DMS153 treated with DMSO at 0.1 percent for 48 hours (cell line): ENCODE results near the gene SLC39A7.

Experiments
- DNase-seq: peaks from one replicate; lab custom pipeline; 2025; ENCODE audit not compliant: unreplicated experiment; lab: John Stamatoyannopoulos, UW

Gene SLC39A7

GRCh38 chr6:33169291-33170175 is 31.1 kb upstream of the SLC39A7 start:
- no peak for DNase-seq

DNA sequence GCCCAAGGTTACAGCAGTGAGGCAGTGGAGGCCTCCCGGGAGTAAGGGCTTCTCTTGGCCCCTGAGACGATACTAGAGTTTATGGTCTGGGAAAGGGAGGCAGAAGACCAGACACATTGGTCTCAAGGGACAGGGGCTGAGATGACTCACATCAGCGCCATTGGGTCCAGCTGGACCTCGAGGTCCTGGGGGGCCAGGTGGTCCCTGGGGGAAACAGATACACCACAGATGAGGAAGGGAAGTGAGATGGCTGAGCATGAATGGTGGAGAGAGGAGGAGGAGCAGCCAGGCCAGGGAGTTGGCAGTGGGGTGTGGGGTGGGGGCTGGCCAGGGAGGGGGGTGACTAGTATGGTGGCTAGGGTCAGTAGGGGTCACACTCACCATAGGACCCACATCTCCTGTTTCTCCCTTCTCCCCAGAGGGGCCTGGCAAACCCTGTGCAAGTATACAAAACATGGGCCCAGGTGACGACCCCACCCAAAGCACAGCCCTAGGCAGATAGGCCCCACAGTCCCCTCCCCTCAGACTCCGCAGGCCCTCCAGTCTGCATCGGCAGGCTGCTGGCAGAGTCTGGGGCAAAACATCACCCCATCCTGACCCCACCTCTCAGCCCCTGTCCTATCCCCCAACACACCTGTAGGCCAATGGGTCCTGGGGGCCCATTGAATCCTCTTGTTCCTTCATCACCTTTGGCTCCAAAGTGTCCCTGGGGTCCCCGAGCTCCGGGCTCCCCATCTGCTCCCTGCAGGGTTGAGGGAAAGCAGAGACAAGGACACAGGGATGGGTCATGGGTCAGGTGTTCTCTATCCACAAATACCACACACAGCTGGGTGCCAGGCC is 30.3 kb upstream of the SLC39A7 start:
- no peak for DNase-seq

DNA sequence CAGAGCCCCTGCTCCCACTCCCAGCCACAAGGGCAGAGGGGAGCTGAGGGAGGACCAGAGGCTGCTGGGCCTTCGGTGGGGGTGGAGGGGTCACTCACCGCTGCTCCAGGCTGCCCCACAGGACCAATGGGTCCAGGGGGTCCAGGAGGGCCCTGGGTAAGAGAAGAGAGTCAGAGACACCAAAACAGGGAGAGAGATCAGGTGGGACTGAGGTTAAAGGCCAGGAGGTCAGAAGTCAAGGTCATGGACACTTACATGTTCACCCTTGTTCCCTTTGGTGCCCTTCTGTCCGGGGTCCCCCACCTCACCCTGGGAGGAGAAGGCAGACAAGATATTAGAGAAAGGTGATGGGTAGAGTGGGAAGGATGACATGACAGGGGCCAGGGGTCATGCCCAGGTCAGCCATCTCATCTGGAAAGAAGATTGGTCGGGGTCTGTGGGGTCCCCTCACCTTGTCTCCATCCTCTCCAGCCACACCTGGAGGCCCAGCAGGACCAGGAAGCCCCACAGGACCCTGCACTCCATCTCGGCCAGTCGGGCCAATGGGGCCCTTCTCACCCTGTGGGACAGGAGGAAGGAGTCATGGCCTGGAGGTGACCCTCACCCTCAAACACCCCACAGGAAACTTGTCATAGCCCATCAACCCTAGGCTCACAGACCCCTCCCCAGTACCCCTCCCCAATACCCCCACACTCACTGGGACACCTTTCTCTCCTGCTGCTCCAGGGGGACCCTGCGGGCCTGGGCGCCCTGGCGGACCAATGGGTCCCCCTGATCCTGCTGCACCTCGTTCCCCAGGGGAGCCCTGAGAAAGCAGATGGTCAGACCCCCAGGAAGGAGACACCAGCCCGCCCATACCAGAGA is 29.4 kb upstream of the SLC39A7 start:
- no peak for DNase-seq

DNA sequence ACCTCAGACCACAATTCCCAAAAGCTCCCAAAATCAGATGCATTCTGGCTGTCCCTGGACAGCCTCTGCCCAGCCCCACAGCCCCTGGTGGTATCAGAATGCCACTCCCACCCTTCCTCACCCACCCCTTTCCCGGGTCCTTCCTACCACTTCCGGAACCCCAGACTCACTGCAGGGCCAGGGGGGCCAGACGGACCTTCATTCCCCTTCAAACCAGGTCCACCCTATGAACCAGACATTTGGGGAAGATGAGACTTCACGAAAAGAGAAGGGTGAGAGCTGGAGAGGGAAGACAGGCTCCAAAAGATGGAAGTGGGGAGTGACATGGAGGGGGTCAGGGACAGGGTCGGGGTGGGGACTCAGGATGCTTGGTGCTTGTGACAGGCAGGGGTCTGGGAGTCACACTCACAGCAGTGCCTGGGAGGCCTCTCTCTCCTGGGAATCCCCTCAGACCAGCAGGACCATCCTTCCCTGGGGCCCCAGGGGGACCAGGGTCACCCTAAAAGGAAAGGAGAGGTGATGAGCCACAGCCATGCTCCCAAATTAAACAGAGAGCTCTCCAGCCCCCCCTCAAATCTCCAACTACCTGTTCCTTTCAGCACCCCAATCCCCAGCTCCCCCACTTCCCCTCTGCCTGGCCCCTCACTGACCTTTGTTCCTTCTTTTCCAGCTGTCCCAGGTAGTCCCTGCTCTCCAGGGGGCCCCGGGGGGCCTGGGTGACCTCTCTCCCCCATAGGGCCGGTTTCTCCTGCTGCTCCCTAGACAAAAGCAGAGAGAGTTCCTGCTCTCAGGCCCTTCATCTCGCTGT is 28.6 kb upstream of the SLC39A7 start:
- no peak for DNase-seq

DNA sequence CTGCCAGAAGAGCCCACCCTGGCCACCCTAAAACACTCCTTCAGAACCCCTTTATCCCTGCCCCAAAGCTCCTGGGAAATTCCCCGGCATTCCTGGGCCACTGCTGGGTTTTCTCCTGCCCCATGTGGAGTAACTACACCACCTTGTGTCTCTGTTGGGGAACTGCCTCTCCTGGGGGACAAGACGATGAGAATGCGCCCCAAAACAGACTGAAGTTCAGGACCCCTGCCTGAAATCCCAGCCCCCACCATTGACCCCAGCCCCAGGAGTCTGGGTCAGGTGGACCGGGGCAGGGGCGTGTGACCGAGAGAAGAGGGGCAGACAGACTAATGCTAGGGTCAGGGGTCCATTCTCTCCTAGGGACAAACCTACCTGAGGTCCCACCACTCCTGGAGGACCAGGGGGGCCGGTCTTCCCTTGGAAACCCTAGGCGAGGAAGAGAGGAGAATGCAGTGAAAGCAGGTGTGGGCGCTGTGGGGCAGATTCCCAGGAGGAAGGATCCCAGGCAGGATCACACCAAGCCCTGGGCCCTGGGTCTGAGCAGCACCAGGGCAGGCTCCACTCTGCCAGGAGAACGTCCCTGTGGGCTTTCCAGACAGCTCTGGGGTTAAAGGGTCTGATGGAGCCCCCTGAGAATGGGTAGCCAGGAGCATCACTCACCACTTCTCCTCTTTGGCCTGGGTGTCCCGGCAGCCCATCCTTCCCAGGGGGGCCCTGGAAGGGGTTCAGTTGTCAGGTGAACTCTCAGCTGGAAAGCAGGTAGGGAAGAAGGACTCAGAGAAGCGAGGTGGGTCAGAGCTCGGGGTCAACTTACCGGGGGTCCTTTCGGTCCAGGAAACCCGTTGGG is 27.8 kb upstream of the SLC39A7 start:
- no peak for DNase-seq

DNA sequence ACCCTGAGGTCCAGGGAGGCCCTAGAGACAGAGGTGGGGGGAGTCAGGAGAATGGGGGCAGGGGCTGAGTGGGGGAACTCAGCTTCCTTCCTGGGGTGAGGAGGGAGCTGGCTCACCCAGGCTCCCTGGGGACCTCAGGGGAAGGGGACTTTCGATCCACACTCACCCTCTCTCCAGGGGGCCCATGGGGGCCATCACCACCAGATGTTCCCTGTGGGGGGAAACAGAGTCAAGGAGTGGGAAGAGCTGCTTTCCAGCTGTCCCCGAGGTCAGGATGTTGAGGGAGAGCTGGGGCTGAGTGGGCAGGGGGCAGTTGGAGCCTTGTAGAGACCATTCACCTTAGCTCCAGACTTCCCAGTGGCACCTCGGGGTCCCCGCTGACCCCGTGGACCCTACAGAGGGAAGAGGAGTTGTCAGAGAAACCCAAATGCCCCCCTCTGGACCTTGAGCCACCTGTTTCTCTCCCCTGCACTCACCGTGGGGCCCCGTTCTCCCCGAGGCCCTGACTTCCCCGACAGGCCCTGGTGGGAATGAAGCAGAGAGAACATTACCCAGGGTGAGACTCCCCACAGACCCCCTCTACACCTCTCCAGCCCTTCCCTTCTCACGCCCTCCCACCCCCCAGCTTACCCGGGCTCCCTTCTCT is 27.0 kb upstream of the SLC39A7 start:
- DNase-seq: no peak

- DNase-seq: no peak
These were observed 25.9 kb upstream of the SLC39A7 start for GRCh38 chr6:33174784-33175183.

- no peak for DNase-seq
These were observed 25.1 kb upstream of the SLC39A7 start for GRCh38 chr6:33175436-33176069.

DNA sequence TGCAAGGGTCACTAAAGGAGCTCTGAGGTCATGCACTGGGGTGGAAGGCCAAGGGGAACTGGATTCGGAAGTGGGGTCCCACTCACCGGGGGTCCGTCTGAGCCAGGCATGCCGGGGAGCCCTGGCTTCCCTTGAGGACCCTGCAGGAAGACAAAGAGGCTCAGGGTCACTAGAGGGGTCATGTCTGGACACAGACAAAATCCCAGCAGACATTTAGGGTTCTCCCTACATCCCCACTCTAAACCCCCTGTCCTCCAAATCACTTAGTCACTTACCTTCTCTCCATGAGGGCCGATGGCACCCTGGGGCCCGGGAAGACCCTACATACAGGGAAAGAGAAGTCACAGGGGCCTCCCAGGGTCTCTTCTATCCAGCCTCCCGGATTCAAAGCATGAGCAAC is 23.8 kb upstream of the SLC39A7 start:
- no peak for DNase-seq

GRCh38 chr6:33177552-33178446 is 22.9 kb upstream of the SLC39A7 start:
- no peak for DNase-seq

DNA sequence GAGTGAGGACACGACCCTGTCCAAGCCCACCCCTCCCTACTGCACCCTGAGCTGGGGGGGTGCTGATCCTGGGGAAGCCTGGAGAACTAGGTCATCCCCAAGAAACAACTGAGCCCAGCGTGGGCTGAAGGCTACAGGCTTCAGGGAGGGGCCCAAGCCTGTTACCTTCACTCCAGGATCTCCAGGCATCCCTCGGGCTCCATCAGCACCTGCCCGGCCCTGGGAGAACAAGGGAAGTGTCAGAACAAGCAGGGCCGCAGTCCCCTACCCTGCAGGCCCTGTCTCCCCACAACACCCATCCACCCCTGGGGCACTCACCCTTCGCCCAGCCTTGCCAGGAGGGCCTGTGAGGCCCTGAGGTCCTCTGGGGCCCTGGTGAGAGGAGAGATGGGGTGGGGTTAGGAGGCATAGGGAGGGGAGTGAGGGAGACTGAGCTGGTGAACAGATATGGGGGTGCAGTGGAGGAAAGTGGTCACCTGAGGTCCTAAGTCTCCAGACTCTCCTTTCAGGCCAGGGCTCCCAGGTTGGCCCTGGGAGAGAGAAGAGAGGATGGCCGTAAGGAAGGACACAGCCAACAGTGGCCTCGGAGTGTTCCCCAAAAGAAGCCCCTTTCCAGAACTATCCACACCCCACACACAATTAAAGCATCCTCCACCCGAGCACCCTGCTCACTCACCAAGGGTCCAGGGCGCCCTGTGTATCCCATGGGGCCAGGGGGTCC is 21.8 kb upstream of the SLC39A7 start:
- DNase-seq: no peak

DNA sequence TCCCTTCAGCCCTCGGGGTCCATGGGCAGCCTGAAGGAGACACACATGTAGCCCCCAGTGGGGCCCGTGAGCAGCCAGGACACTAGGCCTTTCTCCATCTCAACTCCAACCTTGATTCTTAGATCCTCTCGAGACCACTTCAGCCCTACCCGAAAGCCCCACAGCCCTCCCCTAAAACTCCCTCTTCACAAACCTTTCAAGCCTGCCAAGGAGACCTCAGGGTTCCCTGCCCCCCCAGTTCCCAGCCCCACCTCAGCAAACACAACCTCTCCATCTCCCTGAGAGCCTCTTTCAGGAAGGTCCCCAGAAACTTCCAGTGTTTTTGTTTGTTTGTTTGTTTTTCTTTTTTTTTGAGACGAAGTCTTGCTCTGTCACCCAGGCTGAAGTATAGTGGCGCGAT is 19.5 kb upstream of the SLC39A7 start:
- no peak for DNase-seq

- DNase-seq: no peak
These were observed 17.5 kb upstream of the SLC39A7 start for GRCh38 chr6:33183071-33183683.

DNA sequence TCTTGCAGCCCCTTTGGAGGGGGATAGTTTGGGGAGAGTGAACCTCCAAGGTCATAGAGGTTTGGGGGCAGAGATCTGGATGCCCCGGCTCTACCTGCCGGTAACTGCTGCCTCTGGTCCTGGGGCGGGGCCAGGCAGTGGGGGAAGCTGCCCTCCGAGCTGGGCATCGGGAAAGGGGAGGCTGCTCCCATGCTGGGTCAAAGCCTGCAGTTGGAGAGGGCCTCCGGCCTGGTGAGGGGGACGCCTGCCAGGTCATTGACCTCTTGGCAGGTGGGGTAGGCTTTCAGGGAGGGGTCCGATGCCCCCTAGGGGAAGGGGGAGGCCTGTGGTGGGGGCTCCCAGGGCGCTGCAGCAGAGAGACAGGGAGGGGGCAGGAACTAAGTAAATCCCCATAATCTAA is 15.5 kb upstream of the SLC39A7 start:
- no peak for DNase-seq

- no peak for DNase-seq
These were observed 14.9 kb upstream of the SLC39A7 start for GRCh38 chr6:33185654-33186187.

- no peak for DNase-seq
These were observed 12.9 kb upstream of the SLC39A7 start for GRCh38 chr6:33187809-33188208.
